Measurements from ENCODE around the gene BCR.

DNA sequence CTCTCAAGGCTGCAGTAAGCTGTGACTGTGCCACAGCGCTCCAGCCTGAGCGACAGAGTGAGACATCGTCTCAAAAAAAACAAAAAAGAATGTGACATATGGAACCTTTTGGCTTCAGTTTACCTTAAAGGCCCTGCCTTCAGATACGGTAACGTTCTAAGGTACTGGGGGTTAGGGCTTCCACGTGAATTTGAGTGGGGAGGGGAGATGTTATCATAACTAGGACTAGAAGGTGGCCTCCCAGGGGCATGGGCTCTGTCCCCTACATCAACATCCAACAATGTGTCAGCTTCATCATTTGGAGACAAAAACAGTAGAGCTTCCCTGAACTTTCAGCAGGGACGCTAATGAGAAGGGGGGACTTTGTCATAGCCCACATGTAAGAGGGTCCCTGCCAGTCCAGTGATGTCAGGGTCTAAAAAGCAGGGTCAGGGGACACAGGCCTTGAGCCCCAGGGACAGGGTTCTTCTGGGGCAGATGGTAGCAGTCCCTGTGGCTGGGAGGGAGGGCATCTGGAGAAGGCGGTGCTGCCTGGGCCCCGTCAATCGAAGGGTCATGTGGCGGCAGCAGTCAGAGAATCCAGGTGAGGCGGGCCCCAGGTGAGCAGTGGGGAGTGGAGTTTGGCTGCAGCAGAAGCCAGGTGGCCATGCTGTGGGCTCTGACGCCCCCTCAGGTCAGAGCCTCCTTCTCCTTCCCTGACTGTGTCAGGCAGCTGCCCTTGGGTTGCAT, 79.8 kb downstream of the BCR start:
- TF ChIP-seq POLR2AphosphoS5 (IDR thresholded peaks at IDR 0.05; ENCODE audit: low read depth, low read length) (no peak), POLR2A (IDR thresholded peaks at IDR 0.05; ENCODE audit: low read depth, low read length) (no peak)

All from GM12892 (cell line).